Aorta (tissue), 5 donors: ENCODE data around the gene COL24A1. TPM values are rescaled to one million over a fixed set of nuclear protein-coding genes. Genes with fewer than 3 reads are reported as not detected.
A peak's percentile ranks its signal among the peaks of the same experiment; 100 is the strongest.
"Not testable (repeated sequence)": the region's sequence is repeated elsewhere in the genome, so short reads cannot be mapped to it uniquely, and the experiment has no call there.

Experiments used
- ATAC-seq: fragments of 200-7000 bp; cut with Tn5 transposase; one replicate; pipeline ENCODE4 v1.9.1; 2022; ENCODE audit warnings: moderate library complexity; ENCODE audit not compliant: low FRiP score
- DNase-seq, 2 donors: peaks; one replicate each; pipeline ENCODE4 v3.0.0-alpha.2; 2020
- H3K27ac ChIP-seq, 2 donors: one replicate each; pipeline ENCODE4 v1.5.1; 2013; ENCODE audit warnings: low read length in 2 of 2, mild to moderate bottlenecking in 2 of 2, moderate library complexity in 2 of 2, control low read depth in 1 of 2, inconsistent platforms in 1 of 2, low read depth in 1 of 2
- H3K27me3 ChIP-seq, 2 donors: one replicate each; pipeline ENCODE4 v1.6.1; 2013; ENCODE audit warnings: control low read depth in 1 of 2, low read length in 1 of 2, mild to moderate bottlenecking in 1 of 2, moderate library complexity in 1 of 2; ENCODE audit not compliant: insufficient read depth in 2 of 2, control insufficient read depth in 1 of 2
- H3K36me3 ChIP-seq, 2 donors: one replicate each; pipeline ENCODE4 v1.6.1; 2013; ENCODE audit warnings: control low read depth in 1 of 2, low read length in 1 of 2, mild to moderate bottlenecking in 1 of 2; ENCODE audit not compliant: insufficient read depth in 2 of 2, control insufficient read depth in 1 of 2
- H3K4me1 ChIP-seq, 2 donors: one replicate each; pipeline ENCODE4 v1.6.1; 2013; ENCODE audit warnings: low read length in 2 of 2, control low read depth in 1 of 2, mild to moderate bottlenecking in 1 of 2, moderate library complexity in 1 of 2; ENCODE audit not compliant: insufficient read depth in 2 of 2, control insufficient read depth in 1 of 2
- H3K4me3 ChIP-seq, 2 donors: one replicate each; pipeline ENCODE4 v1.5.1; 2013; ENCODE audit warnings: low read length in 2 of 2, control low read depth in 1 of 2, mild to moderate bottlenecking in 1 of 2
- H3K9me3 ChIP-seq: one replicate; pipeline ENCODE4 v1.6.1; 2013; ENCODE audit warnings: mild to moderate bottlenecking, low read length; ENCODE audit not compliant: control insufficient read depth
- WGBS, 2 donors: extraction: QIAGEN DNeasy Blood & Tissue Kit; methylation state at CpG; one replicate each; pipeline ENCODE4 v1.1.7; 2013; 5-methylcytosine and 5-hydroxymethylcytosine counted together
- intact Hi-C, 2 donors: fragments of 100-400 bp; cut with DNase I; formaldehyde crosslinking; loops; one replicate each; pipeline versions ENCODE4 v1.14.2 to v1.15.0; 2022
- polyA plus RNA-seq, 2 donors: library from polyadenylated mRNA; stranded (reverse); fragments of 200-250 nt; gene quantifications; one replicate each; pipeline ENCODE4 v1.2.3, GENCODE V29; 2013
- total RNA-seq, 2 donors: library from RNA; stranded (reverse); fragmentation: NEBNext Ultra II Directional; extraction: Animal tissue kit (Norgen Biotek cat#: 25700); gene quantifications; one replicate each; pipeline ENCODE4 v1.2.1, GENCODE V29; 2021
- donor health status: healthy with polysubstance abuse.
- donor health status: Bipolar disorder and iron deficiency.
- donor health status: DM: no; HTN: no; CAD: no.
- donor health status: DM: no; HTN: no; CAD: no.
- donor health status: DM: yes; HTN: yes; CAD: no.

The COL24A1 gene
- total and polyA plus RNA-seq, 4 donors = 0.31 to 3.0 (median 1.3) TPM

DNA sequence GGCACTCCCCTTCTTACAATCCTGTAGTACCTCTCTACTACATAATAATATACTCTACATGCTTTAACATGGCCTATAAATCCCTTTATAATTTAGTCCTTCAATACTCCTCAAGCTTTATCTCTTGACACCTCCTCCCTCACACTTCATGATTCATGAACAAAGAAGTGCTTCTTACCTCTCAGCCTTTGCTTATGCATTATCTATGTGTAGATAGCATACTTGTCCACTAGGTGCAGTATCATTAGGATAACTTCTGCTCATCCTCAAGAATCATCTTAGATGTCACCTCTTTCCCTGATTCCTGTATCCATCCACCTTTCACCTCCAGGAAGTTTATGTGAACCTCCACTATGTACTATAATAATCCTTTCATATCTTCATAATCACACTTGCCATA is 74.4 kb downstream of the COL24A1 start:
- no peaks in the 10 kb centered on the region for H3K27me3 ChIP-seq
- ATAC-seq (no peak), DNase-seq (no peak)
- H3K4me1 ChIP-seq = no peaks in the 10 kb centered on the region
- no peaks in the 10 kb centered on the region for H3K36me3 ChIP-seq
- intact Hi-C loops = no loop called here
- no peaks in the 10 kb centered on the region for H3K9me3 ChIP-seq
- H3K4me3 ChIP-seq = no peak overlapping the region
- no peak overlapping the region for H3K27ac ChIP-seq

DNA sequence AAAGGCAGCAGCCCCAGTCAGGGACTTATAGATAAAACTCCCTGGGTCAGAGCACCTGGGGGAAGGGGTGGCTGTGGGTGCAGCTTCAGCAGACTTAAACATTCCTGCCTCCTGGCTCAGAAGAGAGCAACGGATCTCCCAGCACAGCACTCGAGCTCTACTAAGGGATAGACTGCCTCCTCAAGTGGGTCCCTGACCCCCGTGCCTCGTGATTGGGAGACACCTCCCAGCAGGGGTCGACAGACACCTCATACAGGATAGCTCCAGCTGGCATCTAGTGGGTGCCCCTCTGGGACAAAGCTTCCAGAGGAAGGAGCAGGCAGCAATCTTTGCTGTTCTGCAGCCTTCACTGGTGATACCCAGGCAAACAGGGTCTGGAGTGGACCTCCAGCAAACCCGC is 84.1 kb downstream of the COL24A1 start:
- H3K4me1 ChIP-seq, H3K4me3 ChIP-seq, H3K36me3 ChIP-seq, H3K27me3 ChIP-seq, H3K27ac ChIP-seq, ATAC-seq, intact Hi-C loops, H3K9me3 ChIP-seq: not testable (repeated sequence)
- WGBS, 2 donors = 83 to 84% methylated on average over 6 of the region's 6 CpGs
- peak in 1 of 2 donors; percentile 38 for DNase-seq

DNA sequence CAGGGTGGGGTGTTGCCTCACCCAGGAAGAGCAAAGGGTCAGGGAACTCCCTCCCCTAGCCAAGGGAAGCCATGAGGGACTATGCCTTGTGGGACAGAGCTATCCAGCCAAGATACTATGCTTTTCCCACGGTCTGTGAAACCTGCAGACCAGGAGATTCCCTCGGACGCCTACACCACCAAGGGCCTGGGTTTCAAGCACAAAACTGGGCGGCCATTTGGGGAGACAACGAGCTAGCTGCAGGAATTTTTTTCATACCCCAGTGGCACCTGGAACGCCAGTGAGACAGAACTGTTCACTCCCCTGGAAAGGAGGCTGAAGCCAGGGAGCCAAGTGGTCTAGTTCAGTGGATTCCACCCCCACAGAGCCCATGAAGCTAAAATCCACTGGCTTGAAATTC is 84.7 kb downstream of the COL24A1 start:
- WGBS, 2 donors = 77 to 84% methylated on average over 6 of the region's 6 CpGs
- H3K27me3 ChIP-seq, ATAC-seq: not testable (repeated sequence)

DNA sequence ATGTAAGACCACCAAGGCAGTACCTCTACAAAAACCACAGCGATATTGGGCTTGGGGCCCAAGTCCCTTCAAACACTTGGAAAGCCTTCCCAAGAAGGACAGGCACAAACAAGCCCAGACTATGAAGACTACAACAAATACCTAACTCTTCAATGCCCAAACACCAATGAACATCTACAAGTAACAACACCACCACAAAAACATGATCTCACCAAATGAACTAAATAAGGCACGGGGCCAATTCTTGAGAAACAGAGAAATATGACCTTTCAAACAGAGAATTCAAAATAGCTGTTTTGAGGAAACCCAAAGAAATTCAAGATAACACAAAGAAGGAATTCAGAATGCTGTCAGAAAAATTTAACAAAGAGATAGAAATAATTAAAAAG is 86.8 kb downstream of the COL24A1 start:
- H3K27ac ChIP-seq = no peak overlapping the region
- ATAC-seq = no peak
- no peaks in the 10 kb centered on the region for H3K9me3 ChIP-seq
- no peaks in the 10 kb centered on the region for H3K27me3 ChIP-seq
- H3K4me3 ChIP-seq = no peak overlapping the region
- intact Hi-C loops = no loop called here
- no peaks in the 10 kb centered on the region for H3K4me1 ChIP-seq
- WGBS, 2 donors = 48 to 56% methylated on average over 2 of the region's 2 CpGs
- no peak for DNase-seq
- no peaks in the 10 kb centered on the region for H3K36me3 ChIP-seq

More for the DNA sequence above, 84.7 kb downstream of the COL24A1 start:
- DNase-seq = peak in 1 of 2 donors; percentile 10
- H3K27ac ChIP-seq, H3K36me3 ChIP-seq, intact Hi-C loops, H3K4me1 ChIP-seq, H3K4me3 ChIP-seq, H3K9me3 ChIP-seq: not testable (repeated sequence)

DNA sequence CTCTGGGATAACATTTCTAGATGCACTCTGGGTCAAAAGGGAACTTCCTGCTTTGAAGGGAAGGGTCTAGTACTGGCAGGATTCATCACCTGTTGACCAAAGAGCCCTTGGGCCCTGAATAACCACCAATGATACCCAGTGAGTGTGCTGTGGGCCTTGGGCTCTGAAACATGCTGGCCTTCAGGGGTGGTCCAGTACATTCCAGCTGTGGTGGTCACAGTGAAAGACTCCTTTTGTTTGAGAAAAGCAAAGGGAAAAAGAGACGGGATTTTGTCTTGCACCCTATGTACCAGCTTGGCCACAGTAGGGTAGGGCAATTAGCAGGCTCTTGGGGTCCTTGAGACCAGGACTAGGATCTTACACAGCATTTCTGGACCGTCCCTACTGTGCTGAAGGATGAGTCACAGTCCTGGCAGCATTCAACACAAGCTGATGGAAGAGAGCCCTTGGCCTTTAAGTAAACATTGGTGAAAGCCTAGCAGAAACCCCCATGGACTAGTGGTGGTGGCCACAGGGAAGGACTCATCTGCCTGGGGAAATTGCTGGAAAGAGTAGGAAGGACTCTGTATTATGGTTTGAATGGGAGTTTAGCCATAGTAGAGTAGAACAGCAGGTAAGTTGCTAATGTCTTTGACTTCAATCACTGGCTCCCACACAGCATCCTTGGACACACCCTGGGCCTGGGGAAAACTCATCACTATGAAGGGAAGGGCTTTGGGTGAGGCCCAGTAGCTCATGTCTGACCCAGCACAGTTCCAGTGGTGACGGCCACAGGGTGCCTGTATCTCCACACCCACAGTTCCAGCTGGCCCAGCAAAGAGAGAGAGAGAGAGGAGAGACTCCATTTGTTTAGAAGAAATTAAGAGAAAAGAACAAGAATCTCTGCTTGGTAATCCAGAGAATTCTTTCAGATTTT is 87.5 kb downstream of the COL24A1 start:
- Histone ChIP-seq H3K4me3 (no peak overlapping the region), H3K27ac (no peak overlapping the region), H3K4me1 (no peaks in the 10 kb centered on the region), H3K27me3 (no peaks in the 10 kb centered on the region), H3K36me3 (no peaks in the 10 kb centered on the region), H3K9me3 (no peaks in the 10 kb centered on the region)
- DNase-seq (peak in 1 of 2 donors; percentile 33), ATAC-seq (no peak)
- WGBS, 2 donors = 71 to 72% methylated on average over 3 of the region's 3 CpGs
- intact Hi-C loops = no loop called here

DNA sequence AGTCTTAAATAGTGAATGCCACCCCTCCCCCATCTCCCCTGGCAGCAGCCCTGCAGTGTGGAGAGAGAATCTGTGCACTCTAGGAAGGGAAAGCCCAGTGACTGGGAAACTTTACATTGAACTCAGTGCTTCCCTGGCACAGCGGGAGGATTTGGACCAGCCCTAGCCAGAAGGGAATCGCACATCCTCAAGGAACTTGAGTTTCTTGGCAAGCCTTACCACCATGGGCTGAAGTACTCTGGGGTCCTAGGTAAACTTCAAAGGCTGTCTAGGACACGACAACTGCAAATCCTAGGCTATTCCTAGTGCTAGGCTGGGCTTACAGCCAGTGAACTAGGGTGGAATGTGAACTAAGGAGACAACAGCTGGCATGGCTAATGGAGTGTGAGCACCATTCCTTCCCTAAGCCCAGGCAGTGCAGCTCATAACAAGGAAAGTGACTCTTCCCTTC is 88.3 kb downstream of the COL24A1 start:
- Histone ChIP-seq H3K27me3 (no peaks in the 10 kb centered on the region), H3K27ac (no peak overlapping the region), H3K9me3 (no peaks in the 10 kb centered on the region), H3K4me3 (no peak overlapping the region), H3K36me3 (no peaks in the 10 kb centered on the region), H3K4me1 (no peaks in the 10 kb centered on the region)
- intact Hi-C loops = no loop called here
- ATAC-seq (peak; percentile 15), DNase-seq (peak in 1 of 2 donors; percentile 33)
- 43 to 47% methylated on average over 3 of the region's 3 CpGs for WGBS, 2 donors

DNA sequence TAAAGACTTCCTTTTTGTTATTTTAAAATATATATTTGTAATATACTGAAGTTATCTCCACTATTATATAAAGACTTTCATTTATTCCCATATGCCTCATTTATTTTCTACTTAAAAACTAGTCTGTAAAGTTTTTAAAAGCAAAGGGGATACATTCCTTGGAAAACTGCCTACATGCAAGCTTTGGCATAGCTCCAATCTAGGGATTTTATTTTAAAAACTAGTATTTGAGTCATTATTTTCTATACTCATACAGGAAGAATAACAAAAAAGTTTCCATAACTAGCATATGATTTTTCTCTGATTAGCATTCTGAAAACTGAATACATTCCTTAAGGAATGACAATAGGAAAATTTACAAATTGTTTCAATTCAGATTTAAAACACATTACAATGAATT is 88.9 kb downstream of the COL24A1 start:
- DNase-seq = no peak

DNA sequence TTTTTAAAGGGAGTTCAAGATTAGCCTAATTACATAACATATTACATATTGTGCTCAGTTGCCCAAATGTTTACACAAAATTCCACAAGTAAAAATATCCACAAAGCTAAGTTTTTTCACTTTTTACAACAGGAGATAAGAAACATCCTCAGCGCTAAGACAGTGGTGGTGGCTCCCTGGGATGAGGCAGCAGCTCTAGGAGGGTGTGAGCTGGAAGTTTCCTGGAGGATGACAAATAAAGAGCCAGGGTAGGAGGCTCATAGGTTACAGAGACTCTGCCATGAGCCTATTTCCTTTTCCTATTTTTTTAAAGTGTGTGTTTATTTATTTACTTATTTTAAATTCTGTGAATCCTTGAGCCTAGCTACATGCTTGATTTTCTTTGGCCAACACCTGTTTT is 91.7 kb downstream of the COL24A1 start:
- WGBS, 2 donors = 36 to 53% methylated on average over 1 of the region's 1 CpG
- Histone ChIP-seq H3K36me3 (no peaks in the 10 kb centered on the region), H3K9me3 (no peaks in the 10 kb centered on the region), H3K27me3 (no peaks in the 10 kb centered on the region), H3K4me3 (no peak overlapping the region), H3K4me1 (no peaks in the 10 kb centered on the region), H3K27ac (no peak overlapping the region)
- intact Hi-C loops = no loop called here
- ATAC-seq (no peak), DNase-seq (no peak)

More for the DNA sequence above, 88.9 kb downstream of the COL24A1 start:
- intact Hi-C loops = no loop called here
- ATAC-seq = no peak
- no peaks in the 10 kb centered on the region for H3K9me3 ChIP-seq
- H3K36me3 ChIP-seq = no peaks in the 10 kb centered on the region
- no peaks in the 10 kb centered on the region for H3K27me3 ChIP-seq
- H3K27ac ChIP-seq = no peak overlapping the region
- no peak overlapping the region for H3K4me3 ChIP-seq
- no peaks in the 10 kb centered on the region for H3K4me1 ChIP-seq

DNA sequence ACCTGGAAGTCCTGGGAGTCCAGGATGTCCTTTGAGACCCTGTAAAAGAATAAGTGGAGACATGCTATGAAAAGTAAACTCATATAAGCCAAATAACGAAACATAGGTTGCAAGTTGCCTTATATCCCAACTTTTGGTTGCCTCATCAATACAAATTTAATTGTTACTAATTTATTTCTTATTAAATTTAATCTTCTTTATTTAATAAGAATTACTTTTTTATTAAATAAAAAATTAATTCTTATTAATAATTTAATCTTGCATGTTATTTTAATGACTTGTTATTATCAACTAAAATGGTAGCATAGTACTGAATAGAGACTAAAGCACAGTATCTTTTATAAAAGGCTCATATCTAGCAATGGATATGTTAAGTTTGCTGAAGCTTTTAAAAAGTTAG is 92.9 kb downstream of the COL24A1 start:
- H3K36me3 ChIP-seq = no peaks in the 10 kb centered on the region
- no peaks in the 10 kb centered on the region for H3K4me1 ChIP-seq
- ATAC-seq = no peak
- no peaks in the 10 kb centered on the region for H3K9me3 ChIP-seq
- intact Hi-C loops = no loop called here
- no peak overlapping the region for H3K27ac ChIP-seq
- no peak overlapping the region for H3K4me3 ChIP-seq
- WGBS, 2 donors = 90 to 92% methylated on average over 1 of the region's 1 CpG
- H3K27me3 ChIP-seq = no peaks in the 10 kb centered on the region
- DNase-seq = no peak
